Cardiac muscle cell (in vitro differentiated cells and primary cell): ENCODE measurements around the gene AK5. TPM values are rescaled to one million over a fixed set of nuclear protein-coding genes. Genes with fewer than 3 reads are reported as not detected.

Experiments used
- DNase-seq, 2 donors: peaks; one replicate each; pipeline versions ENCODE4 v3.0.0 to v3.0.0-alpha.2; 2010 to 2017; ENCODE audit warnings: low read depth in 1 of 2, low spot score in 1 of 2
- H3K27ac ChIP-seq: fragments of 200-600 bp; sonication (generic); 2 replicates; pipeline ENCODE4 v1.5.1; 2016
- H3K27me3 ChIP-seq: fragments of 200-600 bp; sonication (generic); 2 replicates; pipeline ENCODE4 v1.6.0; 2016; ENCODE audit warnings: control low read depth
- H3K36me3 ChIP-seq: fragments of 200-600 bp; sonication (generic); 2 replicates; pipeline ENCODE4 v1.5.1; 2016; ENCODE audit warnings: control low read depth
- H3K4me1 ChIP-seq: fragments of 200-600 bp; sonication (generic); 2 replicates; pipeline ENCODE4 v1.8.1; 2017; ENCODE audit warnings: low read depth, mild to moderate bottlenecking, mixed run types
- H3K4me3 ChIP-seq: fragments of 200-600 bp; sonication (generic); 2 replicates; pipeline ENCODE4 v1.5.1; 2016; ENCODE audit warnings: mild to moderate bottlenecking
- H3K9me3 ChIP-seq: fragments of 200-600 bp; sonication (generic); 2 replicates; pipeline ENCODE4 v1.5.1; 2017; ENCODE audit warnings: low read depth, mild to moderate bottlenecking, control low read depth
- CTCF ChIP-seq: IDR thresholded peaks from 2 replicates; pipeline ENCODE4 v1.5.1; 2012; ENCODE audit warnings: low read depth, mild to moderate bottlenecking, low read length
- polyA plus RNA-seq: library from polyadenylated mRNA; unstranded; fragments of >200 nt; fragmentation: Nextera tagmentation; extraction: Ambion mirVana; gene quantifications from 2 replicates; pipeline ENCODE4 v1.2.1, GENCODE V29; 2016
- total RNA-seq: library from RNA; depleted of rRNA; stranded (reverse); fragments of >200 nt; gene quantifications from 2 replicates; pipeline ENCODE4 v1.2.3, GENCODE V29; 2016

AK5 gene
- total and polyA plus RNA-seq, 2 experiments from 2014 or later: 0.69 to 0.97 TPM

- Histone ChIP-seq H3K27me3 (no peaks in the 10 kb centered on the region), H3K4me3 (no peak overlapping the region), H3K36me3 (no peaks in the 10 kb centered on the region), H3K27ac (no peak overlapping the region), H3K9me3 (no peaks in the 10 kb centered on the region), H3K4me1 (peaks cover 4% of the 10 kb centered on the region)
- no peak for DNase-seq
- no peak for TF ChIP-seq CTCF
Observed at GRCh38 chr1:77361621-77362020, 79.8 kb downstream of the AK5 start.

GRCh38 chr1:77370161-77370560, 88.3 kb downstream of the AK5 start:
- H3K36me3 ChIP-seq: no peaks in the 10 kb centered on the region
- no peaks in the 10 kb centered on the region for H3K27me3 ChIP-seq
- H3K4me1 ChIP-seq: no peaks in the 10 kb centered on the region
- no peak for TF ChIP-seq CTCF
- H3K27ac ChIP-seq: no peak overlapping the region
- no peaks in the 10 kb centered on the region for H3K9me3 ChIP-seq
- no peak overlapping the region for H3K4me3 ChIP-seq
- DNase-seq: no peak

- H3K27ac ChIP-seq: no peak overlapping the region
- DNase-seq: peak in 1 of 2 donors; percentile 78
- TF ChIP-seq CTCF: no peak
Observed at GRCh38 chr1:77370583-77371306, 88.9 kb downstream of the AK5 start.

GRCh38 chr1:77371396-77371795, 89.6 kb downstream of the AK5 start:
- no peak for DNase-seq
- Histone ChIP-seq H3K4me3 (no peak overlapping the region), H3K9me3 (no peaks in the 10 kb centered on the region), H3K36me3 (no peaks in the 10 kb centered on the region), H3K4me1 (peaks cover 8% of the 10 kb centered on the region), H3K27ac (no peak overlapping the region), H3K27me3 (no peaks in the 10 kb centered on the region)
- no peak for TF ChIP-seq CTCF

More at GRCh38 chr1:77370583-77371306, 88.9 kb downstream of the AK5 start:
- Histone ChIP-seq H3K27me3 (no peaks in the 10 kb centered on the region), H3K9me3 (no peaks in the 10 kb centered on the region), H3K4me3 (no peak overlapping the region), H3K36me3 (no peaks in the 10 kb centered on the region), H3K4me1 (peaks cover 2% of the 10 kb centered on the region)

GRCh38 chr1:77373702-77374101, 91.9 kb downstream of the AK5 start:
- no peak for DNase-seq
- no peak overlapping the region for H3K27ac ChIP-seq
- no peak for TF ChIP-seq CTCF

More at GRCh38 chr1:77373702-77374101, 91.9 kb downstream of the AK5 start:
- H3K9me3 ChIP-seq: no peaks in the 10 kb centered on the region
- H3K4me3 ChIP-seq: no peak overlapping the region
- no peaks in the 10 kb centered on the region for H3K27me3 ChIP-seq
- H3K36me3 ChIP-seq: no peaks in the 10 kb centered on the region
- peaks cover 12% of the 10 kb centered on the region for H3K4me1 ChIP-seq
